ENCODE measurements around the gene RAD23B. TPM values are rescaled to one million over a fixed set of nuclear protein-coding genes. Genes with fewer than 3 reads are reported as not detected.

RAD23B gene
- total RNA-seq, 2 donors from 2014 or later, result 33.3 to 57.4 TPM

DNA sequence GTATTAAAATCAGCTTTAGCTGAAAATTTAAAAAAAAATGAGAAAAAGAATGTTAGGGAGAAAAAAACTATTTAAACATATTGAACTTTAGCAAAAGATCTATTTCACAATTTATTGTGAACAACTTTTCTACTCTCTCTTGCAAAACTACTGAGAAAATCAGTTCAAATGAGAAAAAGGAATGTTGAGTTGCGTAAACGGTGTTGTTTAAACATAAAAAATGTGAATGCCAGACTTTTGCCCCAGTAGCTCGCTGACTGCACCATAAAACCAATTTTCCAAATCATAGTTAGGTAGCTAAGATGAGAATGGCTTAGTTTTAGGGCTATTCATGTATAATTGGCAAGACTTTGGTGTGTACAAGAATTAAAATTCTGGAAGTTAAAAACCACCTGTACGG lies 13.4 kb upstream of the RAD23B start:
- H3K9me3 ChIP-seq, result peaks cover 5% of the 10 kb centered on the region
- TF ChIP-seq, protein P1, sequence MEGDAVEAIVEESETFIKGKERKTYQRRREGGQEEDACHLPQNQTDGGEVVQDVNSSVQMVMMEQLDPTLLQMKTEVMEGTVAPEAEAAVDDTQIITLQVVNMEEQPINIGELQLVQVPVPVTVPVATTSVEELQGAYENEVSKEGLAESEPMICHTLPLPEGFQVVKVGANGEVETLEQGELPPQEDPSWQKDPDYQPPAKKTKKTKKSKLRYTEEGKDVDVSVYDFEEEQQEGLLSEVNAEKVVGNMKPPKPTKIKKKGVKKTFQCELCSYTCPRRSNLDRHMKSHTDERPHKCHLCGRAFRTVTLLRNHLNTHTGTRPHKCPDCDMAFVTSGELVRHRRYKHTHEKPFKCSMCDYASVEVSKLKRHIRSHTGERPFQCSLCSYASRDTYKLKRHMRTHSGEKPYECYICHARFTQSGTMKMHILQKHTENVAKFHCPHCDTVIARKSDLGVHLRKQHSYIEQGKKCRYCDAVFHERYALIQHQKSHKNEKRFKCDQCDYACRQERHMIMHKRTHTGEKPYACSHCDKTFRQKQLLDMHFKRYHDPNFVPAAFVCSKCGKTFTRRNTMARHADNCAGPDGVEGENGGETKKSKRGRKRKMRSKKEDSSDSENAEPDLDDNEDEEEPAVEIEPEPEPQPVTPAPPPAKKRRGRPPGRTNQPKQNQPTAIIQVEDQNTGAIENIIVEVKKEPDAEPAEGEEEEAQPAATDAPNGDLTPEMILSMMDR (IDR thresholded peaks at IDR 0.05), result no peak
- H3K36me3 ChIP-seq, result no peaks in the 10 kb centered on the region
- no peak overlapping the region for H3K4me3 ChIP-seq
- H3K27ac ChIP-seq, result no peak overlapping the region
- H3K27me3 ChIP-seq (replicated peaks; ENCODE audit: insufficient read depth), result no peaks in the 10 kb centered on the region
- no peak for DNase-seq (ENCODE audit: low spot score)
- peaks cover 0 to 3% of the 10 kb centered on the region in 2 donors for H3K4me1 ChIP-seq (ENCODE audit: control insufficient read depth in 1 of 2, low read depth in 2 of 2)
- no peak for ATAC-seq (ENCODE audit: insufficient number of reproducible peaks, low FRiP score, low read depth)

DNA sequence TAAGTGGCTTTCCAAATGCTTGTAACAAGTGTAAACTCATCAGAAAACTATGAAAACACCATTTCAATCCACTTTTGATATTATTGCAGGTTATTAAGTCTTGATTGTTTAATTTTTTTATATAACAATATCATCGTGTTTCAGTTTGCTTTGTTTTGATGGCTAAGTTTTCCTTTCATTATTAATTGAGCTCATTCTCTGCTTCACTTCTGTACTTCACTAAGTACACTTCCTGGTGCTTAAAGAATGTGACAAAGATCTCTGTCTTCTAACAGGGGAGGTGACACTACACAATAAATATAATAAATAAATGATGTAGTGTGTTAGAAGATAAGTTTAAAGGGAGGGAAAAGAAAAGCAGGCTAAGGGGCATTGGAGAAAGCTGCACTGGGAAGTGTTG lies 13.0 kb upstream of the RAD23B start:
- H3K27ac ChIP-seq, result no peak overlapping the region
- no peaks in the 10 kb centered on the region for H3K36me3 ChIP-seq
- DNase-seq (ENCODE audit: low spot score), result no peak
- no peaks in the 10 kb centered on the region for H3K27me3 ChIP-seq (replicated peaks; ENCODE audit: insufficient read depth)
- no peak overlapping the region for H3K4me3 ChIP-seq
- ATAC-seq (ENCODE audit: insufficient number of reproducible peaks, low FRiP score, low read depth), result no peak
- TF ChIP-seq, protein P1 (IDR thresholded peaks at IDR 0.05), result no peak
- peaks cover 4% of the 10 kb centered on the region for H3K9me3 ChIP-seq
- peaks cover 0 to 7% of the 10 kb centered on the region in 2 donors for H3K4me1 ChIP-seq (ENCODE audit: control insufficient read depth in 1 of 2, low read depth in 2 of 2)

GRCh38 chr9:107270580-107270979 lies 12.5 kb upstream of the RAD23B start:
- DNase-seq (ENCODE audit: low spot score), result no peak
- H3K27me3 ChIP-seq (replicated peaks; ENCODE audit: insufficient read depth), result no peaks in the 10 kb centered on the region
- peaks cover 0 to 8% of the 10 kb centered on the region in 2 donors for H3K4me1 ChIP-seq (ENCODE audit: control insufficient read depth in 1 of 2, low read depth in 2 of 2)
- H3K27ac ChIP-seq, result no peak overlapping the region
- no peaks in the 10 kb centered on the region for H3K36me3 ChIP-seq
- no peak for ATAC-seq (ENCODE audit: insufficient number of reproducible peaks, low FRiP score, low read depth)
- no peak overlapping the region for H3K4me3 ChIP-seq
- no peaks in the 10 kb centered on the region for H3K9me3 ChIP-seq
- TF ChIP-seq, protein P1 (IDR thresholded peaks at IDR 0.05), result no peak

DNA sequence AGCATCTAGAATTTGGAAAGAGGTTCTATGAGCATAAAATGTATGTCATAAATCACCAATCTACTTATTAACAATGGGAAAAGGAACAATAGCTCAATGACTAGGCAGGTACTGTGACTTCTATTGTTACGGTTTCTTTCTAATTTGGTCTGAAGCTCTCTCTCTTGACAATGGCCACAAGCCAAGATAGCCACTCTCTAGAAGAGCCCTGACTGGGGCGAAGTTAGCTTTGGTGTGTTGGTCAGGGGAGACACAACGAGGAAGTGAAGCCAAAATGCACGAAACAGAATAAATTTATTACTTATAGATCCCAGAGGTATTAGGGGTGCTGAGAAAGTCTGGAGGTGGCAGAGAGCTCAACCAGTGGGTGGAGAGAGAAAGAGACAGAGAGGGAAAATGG lies 9.4 kb upstream of the RAD23B start:
- no peaks in the 10 kb centered on the region for H3K36me3 ChIP-seq
- TF ChIP-seq, protein P1 (IDR thresholded peaks at IDR 0.05), result no peak
- no peak overlapping the region for H3K27ac ChIP-seq
- H3K4me3 ChIP-seq, result no peak overlapping the region
- ATAC-seq (ENCODE audit: insufficient number of reproducible peaks, low FRiP score, low read depth) (no peak), DNase-seq (ENCODE audit: low spot score) (no peak)
- H3K4me1 ChIP-seq (ENCODE audit: control insufficient read depth in 1 of 2, low read depth in 2 of 2), result peaks cover 0 to 8% of the 10 kb centered on the region in 2 donors
- H3K27me3 ChIP-seq (replicated peaks; ENCODE audit: insufficient read depth), result no peaks in the 10 kb centered on the region
- H3K9me3 ChIP-seq, result no peaks in the 10 kb centered on the region

- H3K27me3 ChIP-seq (replicated peaks; ENCODE audit: insufficient read depth), result no peaks in the 10 kb centered on the region
- H3K36me3 ChIP-seq, result no peaks in the 10 kb centered on the region
- no peak overlapping the region for H3K27ac ChIP-seq
- no peak for DNase-seq (ENCODE audit: low spot score)
- no peak overlapping the region for H3K4me3 ChIP-seq
- no peaks in the 10 kb centered on the region for H3K9me3 ChIP-seq
- no peak for ATAC-seq (ENCODE audit: insufficient number of reproducible peaks, low FRiP score, low read depth)
- TF ChIP-seq, protein P1 (IDR thresholded peaks at IDR 0.05), result peak; percentile 13
- H3K4me1 ChIP-seq (ENCODE audit: control insufficient read depth in 1 of 2, low read depth in 2 of 2), result peaks cover 0 to 8% of the 10 kb centered on the region in 2 donors
These were observed 9.0 kb upstream of the RAD23B start for GRCh38 chr9:107274096-107274495.

Data from thoracic aorta (tissue), 2 donors.